SIG-M5 treated with dmso at 0.1 percent for 504 hours (cell line): ENCODE measurements around the gene ATG10.
"Not testable (repeated sequence)": the region's sequence is repeated elsewhere in the genome, so short reads cannot be mapped to it uniquely, and the experiment has no call there.

Experiments used
- DNase-seq: peaks from one replicate; lab custom pipeline; 2025; ENCODE audit not compliant: unreplicated experiment; lab: John Stamatoyannopoulos, UW

The ATG10 gene

DNA sequence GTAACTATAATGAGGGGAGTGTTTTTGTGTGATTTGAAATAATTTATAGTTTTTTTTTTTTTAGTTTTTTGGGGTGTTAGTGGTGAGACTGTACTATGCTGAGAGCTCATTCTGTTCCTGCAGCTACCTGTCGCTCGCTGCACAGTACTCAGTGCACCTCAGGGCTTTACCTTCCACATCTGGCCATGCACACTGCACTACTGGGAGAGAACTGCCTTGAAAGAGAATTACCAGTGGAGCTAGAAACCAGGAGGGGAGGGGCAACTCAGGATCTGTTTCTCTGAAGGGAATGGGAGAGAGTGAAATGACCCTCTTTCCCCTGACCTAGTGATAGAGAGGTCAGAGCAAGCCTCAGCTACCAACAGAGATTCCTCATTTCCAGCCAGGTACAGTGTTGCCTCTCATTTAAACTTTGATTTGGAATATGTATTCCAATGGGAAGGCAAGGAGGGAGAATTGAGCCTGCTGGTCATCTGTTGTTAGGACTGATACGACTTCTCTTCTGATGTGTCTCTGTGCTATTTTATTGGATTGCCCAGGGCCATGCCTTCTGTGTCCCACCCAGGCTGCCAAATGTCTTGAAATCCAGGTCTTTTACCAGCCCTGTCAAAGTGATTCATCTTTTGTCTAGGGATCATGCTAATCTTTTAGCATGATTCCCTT, 8.9 kb downstream of the ATG10 start:
- DNase-seq, result no peak

DNA sequence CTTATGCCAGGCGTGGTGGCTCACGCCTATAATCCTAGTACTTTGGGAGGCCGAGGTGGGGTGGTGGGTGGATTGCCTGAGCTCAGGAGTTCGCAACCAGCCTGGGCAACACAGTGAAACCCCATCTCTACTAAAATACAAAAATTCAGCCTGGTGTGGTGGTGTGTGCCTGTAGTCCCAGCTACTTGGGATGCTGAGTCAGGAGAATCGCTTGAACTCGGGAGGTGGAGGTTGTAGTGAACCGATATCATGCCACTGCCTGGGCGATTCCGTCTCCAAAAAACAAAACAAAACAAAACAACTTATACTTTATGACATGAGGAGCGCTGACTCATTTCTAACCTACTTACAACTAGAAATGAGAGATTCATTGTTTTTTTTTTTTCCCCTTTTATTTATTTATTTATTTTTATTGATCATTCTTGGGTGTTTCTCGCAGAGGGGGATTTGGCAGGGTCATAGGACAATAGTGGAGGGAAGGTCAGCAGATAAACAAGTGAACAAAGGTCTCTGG, 10.4 kb downstream of the ATG10 start:
- not testable (repeated sequence) for DNase-seq

DNA sequence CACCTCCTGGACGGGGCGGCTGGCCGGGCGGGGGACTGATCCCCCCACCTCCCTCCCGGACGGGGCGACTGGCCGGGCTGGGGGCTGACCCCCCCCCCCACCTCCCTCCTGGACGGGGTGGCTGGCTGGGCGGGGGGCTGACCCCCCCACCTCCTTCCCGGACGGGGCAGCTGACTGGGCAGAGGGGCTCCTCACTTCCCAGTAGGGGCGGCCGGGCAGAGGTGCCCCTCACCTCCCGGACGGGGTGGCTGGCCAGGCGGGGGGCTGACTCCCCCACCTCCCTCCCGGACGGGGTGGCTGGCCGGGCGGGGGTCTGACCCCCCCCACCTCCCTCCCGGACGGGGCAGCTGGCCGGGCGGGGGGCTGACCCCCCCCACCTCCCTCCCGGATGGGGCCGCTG, 11.3 kb downstream of the ATG10 start:
- not testable (repeated sequence) for DNase-seq

DNA sequence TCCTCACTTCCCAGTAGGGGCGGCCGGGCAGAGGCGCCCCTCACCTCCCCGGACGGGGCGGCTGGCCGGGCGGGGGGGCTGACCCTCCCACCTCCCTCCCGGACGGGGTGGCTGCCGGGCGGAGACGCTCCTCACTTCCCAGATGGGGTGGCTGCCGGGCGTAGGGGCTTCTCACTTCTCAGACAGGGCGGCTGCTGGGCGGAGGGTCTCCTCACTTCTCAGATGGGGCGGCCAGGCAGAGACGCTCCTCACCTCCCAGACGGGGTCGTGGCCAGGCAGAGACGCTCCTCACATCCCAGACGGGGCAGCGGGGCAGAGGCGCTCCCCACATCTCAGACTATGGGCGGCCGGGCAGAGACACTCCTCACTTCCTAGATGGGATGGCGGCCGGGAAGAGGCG, 11.7 kb downstream of the ATG10 start:
- not testable (repeated sequence) for DNase-seq

DNA sequence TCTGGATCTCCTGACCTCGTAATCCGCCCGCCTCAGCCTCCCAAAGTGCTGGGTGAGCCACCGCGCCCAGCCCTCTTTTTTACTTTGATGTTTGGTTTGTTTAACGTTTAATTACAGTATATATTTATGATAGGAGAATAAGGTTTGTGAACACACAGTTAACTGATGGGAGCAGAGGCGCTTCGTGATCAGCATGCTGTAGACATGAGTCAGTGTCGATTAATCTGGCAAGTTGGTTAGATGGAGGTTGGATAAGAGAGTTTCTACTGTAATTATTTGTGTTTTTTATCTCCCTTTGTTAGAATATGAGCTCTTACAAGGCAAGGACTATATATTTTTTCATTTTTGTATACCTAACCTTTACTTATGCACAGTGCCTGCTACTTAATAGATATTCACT, 14.3 kb downstream of the ATG10 start:
- DNase-seq, result no peak

DNA sequence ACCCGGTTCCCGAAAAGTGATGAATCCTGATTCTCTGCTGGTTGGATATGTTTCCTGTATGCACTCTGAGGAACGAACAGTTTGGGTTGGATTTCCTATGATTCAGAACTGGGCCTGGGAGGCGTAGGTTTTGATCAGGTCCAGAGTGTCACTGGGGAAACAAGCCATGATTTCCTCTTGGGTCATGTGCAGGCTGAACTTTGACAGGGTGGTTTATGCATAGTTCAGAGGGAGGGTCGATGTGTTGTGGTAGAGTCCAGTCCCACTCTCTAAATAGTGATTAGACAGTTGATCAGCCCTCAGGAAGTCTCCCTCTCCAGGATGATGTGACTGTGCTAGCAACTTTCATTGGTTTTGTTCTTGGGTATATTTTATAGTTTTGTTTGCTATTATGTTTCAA, 17.4 kb downstream of the ATG10 start:
- no peak for DNase-seq

DNA sequence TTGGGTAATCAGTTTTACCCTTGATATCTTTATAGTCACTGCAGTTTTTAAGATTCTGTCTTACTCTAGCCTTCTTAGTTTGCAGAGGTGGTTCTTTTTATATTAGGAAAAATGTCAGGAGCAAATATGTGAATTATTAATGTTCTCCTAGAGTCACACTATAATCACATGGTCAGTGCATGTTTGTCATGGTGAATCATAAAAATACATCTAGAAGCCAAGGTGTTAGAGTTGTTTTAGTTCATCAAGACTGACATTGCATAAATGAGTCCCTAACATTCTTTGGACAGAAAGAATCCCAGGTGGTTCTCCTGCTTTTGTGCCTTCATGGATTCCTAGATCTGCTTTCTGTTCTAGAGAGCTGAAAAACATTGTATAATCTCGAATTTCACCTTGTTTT, 22.9 kb downstream of the ATG10 start:
- no peak for DNase-seq

DNA sequence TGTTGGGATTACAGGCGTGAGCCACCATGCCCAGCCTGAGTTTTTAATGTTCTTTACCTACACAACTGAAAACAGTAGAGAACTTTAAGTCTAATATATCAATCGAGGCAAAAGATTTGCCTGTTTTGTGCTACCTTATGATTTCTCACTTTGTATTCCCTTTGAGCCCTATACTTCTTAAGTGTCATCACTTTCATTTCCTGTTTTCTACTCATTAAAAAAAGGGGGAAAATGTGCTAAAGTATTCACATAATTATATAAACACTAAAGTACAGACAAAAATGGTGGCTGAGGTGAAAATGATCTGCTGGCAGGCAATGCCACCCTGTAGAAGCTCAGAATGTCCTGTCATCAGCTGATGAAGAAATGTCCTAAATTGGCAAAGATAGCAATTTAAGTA, 23.6 kb downstream of the ATG10 start:
- no peak for DNase-seq

DNA sequence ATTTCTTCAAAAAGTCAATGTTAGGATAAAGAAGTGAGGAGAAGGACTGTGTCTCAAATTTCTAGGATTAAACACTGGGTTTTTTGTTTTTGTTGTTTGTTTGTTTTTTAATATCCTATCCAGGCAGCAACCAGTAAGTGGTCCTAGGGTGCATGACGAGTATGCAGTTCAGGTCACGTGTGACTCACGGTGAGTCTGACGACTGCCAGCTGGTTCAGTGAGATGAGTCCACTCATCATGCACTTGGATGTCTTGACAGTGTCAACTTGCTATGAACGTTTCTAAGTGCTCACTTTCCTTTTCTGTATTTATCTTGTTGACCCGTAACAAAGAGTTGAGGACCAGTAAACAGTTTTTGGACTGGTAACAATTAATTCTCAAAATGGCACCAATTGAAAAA, 32.7 kb downstream of the ATG10 start:
- no peak for DNase-seq

DNA sequence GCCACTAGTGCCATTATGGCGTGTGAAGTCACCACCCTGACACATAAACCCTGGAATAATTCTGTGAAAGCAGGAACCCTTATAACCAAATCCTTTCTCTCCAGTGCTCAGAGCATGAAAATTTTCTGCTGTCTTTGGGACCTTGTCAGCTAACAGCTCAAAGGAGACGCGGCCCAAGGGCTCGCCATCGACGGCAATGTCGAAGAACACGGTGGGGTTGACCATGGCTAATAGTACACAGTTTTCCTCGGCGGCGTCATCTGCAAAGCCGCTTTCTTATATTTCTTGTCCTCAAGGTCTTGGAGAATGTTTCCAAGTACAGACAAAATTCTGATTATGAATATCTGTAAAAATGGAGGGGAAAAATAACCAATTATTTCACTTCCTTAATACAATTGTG, 38.0 kb downstream of the ATG10 start:
- DNase-seq, result not testable (repeated sequence)

DNA sequence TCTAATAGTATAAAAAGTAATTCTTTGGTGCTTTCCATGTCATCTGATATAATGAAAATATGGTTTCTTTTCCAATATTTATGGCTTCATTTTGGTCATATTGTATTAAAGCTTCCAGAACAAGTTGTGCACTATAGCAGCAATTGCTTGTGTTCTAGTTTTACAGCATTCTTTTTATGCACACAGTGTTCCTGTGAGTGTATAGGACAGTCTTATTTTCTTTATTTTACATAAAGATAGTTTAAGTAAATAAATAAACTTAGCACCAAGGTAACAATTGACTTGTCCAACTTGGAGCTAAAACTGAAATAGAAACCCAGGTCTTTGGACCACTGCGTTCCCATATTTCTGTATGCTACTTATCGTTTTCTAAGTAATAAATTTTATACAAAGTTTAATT, 38.9 kb downstream of the ATG10 start:
- DNase-seq, result no peak

DNA sequence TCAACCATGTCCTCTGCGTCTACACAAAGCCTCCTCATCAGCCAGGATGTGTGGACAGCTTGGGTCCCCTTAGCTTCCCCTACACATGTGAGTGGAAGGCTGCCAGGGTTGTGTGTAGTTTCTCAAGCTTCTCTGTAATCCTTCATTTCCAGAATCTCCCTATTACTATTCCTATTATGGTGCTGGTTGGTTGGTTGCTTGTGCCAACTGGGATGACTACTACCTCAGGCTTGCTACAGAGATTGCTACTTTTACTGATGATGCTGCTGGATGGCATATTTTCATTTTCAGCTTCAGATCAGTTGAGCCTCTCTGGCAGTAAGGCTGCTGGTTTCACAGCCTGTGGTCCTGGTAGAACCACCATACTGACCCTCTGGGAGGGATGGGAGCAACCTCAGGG, 39.9 kb downstream of the ATG10 start:
- DNase-seq, result no peak

DNA sequence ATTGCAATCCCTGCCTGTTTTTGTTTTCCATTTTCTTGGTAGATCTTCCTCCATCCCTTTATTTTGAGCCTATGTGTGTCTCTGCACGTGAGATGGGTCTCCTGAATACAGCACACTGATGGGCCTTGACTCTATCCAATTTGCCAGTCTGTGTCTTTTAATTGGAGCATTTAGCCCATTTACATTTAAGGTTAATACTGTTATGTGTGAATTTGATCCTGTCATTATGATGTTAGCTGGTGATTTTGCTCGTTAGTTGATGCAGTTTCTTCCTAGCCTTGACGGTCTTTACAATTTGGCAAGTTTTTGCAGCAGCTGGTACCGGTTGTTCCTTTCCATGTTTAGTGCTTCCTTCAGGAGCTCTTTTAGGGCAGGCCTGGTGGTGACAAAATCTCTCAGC, 42.8 kb downstream of the ATG10 start:
- not testable (repeated sequence) for DNase-seq

DNA sequence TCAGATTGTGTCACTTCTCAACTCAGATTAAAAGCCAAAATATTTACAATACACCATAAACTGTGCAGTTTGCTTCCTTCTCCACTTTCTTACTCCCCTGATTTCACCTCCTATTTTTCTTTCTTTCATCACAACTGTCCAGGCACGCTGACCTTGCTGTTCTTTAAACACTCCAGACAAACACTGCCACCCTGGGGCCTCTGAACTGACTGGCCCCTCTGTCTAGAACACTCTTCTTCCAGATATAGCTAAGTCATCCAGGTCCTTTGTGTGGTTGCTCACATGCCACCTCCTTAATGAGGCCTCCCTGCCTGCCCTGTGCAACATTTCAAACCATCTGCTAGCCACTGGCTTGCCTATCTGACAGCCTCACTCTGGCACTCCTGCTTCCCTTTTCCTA, 46.6 kb downstream of the ATG10 start:
- DNase-seq, result peak; percentile 91

DNA sequence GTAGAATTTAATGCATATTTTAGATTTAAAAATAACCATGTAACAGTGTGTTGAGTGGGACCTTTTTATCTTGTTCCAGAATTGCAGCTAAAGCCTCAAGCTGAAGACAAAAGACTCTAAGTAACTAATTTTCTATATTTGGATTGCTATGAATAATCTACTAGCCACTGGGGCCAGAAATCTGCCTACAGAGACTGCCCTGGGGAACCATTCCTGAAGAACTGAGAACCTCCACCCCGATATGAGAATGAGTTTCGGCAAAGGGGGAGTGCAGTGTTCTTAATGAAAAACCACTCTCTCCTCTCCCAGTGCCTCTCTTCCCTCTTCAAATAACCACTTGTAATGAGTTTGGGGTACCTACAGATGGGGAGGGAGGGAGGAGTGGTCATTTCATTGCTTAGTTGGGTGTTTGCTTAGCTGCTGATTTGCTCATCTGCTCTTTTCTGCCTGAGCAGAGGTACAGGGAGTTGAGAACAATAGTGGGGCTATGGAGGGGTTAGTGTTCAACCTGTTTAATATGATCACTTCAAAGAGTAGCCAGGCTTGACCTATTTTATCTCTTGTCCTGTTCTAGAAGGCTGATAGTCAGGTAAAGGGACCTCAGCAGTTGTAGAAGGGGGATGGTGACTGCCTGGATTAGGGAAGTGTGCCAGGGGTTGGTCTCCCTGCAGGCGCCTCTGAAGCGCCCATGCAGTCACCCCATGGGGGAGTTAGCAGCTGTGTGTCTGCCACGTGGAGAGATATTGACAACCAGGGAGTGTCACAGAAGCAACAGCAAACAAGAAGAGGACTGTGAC, 47.7 kb downstream of the ATG10 start:
- peak; percentile 65 for DNase-seq

DNA sequence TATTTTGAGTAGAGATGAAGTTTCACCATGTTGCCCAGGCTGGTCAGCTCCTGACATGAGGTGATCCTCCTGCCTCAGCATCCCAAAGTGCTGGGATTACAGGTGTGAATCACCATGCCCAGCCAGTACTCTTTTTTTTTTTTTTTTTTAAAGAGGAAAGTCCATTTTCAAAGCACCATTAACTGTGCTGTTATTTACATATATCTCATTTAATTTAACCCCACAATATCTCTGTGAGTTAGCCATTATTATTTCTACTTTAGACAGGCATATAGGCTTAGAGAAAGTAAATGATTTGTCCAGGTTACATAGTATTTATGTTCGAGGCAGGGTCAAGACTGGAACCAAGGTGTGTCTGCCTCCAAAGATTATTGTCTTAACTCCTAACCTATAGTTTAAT, 50.7 kb downstream of the ATG10 start:
- no peak for DNase-seq

DNA sequence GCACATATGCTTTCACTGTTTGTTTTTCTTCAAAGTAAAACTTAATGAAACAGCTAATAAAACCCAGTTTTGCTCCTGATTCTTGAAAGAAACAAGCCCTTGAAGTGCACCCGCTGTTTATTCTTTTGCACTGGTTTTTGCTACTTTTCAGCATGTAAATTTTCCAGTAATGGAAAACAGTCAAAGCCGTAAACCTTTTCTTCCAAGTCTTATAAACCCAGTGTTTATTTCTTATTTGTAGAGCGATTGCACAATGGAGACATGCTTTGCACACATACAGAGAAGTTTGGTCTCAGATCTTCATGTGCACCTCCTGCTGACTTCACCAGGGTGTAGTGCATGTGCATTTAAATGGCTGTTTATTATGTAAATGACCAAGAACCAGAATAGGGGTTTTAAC, 51.8 kb downstream of the ATG10 start:
- no peak for DNase-seq

DNA sequence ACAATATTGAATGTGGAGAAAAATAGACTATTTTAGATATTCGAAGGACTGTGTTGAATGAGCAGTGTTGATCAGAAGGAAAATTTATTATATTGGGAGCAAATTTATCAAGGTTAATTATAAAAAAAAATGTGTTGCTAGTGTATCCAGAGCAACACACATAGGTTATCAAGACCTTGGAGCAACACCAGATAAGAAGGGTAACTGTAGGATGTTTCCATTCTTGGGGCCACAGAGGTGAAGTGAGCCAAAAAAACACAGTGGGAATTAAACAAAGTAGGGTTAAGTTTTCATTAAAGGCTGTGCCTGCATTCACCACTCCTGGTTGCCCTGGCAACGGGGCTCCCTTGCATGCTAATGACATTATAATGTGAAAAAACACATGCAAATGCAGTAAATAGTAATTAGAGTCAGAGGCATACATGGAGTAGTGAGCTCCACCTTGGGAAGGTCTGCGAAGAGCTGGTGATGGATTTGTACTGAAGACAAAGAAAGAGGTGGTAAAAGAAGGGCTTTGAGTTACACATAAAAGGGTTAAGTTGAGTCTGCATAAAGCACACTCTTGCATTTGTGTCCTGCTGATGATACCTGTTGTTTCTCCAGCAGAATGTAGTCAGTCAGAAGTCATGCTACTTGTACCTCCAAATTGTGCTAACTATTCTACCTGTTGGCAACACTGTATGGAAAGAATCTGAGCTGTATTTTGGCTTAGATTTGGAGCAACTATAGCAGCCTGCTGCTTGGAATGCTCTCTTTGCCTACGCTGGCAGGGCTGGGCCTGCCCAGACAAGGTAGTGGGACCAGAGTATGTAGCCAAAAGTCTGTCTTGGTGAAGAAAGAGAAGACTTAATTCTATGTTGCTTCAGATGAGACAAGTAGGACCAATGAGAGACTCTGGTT, 59.6 kb downstream of the ATG10 start:
- DNase-seq, result no peak

DNA sequence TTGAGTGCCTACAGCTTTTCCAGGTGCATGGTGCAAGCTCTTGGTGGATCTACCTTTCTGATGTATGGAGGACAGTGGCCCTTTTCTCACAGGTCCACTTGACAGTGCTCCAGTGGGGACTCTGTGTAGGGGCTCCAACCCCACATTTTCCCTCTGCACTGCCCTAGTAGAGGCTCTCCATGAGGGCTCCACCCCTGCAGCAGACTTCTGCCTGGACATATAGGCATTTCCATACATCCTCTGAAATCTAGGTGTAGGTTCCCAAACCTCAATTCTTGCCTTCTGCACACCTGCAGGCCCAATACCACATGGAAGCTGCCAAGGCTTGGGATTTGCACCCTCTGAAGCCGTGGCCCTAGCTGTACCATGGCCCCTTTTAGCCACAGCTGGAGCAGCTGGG, 71.1 kb downstream of the ATG10 start:
- DNase-seq, result not testable (repeated sequence)

DNA sequence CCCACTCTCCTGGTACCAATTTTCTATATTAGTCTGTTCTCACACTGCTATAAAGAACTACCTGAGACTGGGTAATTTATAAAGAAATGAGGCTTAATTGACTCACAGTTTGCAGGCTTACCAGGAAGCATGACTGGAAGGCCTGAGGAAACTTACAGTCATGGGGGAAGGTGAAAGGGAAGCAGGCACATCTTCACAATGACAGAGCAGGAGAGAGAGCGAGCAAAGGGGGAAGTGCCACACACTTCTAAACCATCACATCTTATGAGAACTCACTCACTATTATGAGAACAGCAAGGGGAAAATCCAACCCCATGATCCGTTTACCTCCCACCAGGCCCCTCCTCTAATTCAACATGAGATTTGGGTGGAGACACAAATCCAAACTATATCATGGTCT, 72.2 kb downstream of the ATG10 start:
- DNase-seq, result peak; percentile 58

DNA sequence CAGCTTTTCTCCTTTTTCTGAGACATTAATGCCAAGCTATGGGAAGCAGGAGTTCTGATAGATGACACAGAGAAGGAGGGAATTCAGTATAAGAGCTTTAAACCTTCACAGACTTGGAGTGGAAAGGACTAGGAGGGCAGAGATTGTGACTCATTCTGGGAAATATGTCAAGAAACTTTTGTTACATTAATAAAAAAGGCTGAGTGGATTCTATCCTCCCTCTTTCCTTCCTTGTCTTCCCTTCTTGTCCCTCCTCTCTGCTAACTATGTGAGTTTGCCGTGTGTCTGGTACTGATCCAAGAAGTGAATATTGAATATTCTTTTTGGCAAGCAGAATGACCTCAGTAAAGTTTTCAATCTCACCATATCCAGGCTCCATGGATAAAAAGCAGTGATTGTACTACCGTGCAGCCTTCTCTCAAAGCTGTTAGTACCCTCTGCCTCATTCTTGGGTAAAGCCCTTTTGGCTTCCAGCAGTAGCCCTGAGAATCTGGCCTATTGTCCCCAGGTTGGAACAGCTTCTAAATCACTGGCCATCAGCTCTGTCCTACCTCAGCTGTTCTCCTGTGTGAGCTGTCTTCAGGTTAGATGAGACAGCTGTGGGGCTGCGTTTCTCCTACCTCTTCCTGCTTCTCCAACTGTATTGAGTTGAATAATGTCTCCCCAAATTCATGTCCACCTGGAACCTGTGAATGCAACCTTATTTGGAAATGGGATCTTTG, 73.9 kb downstream of the ATG10 start:
- no peak for DNase-seq
